Smooth muscle cell (in vitro differentiated cells): ENCODE measurements around the gene MMP14. TPM values are rescaled to one million over a fixed set of nuclear protein-coding genes. Genes with fewer than 3 reads are reported as not detected.

Experiments
- DNase-seq: peaks from one replicate; lab custom pipeline; 2025; ENCODE audit not compliant: unreplicated experiment; lab: John Stamatoyannopoulos, UW
- H2AFZ ChIP-seq: fragments of 200-600 bp; sonication (generic); 2 replicates; pipeline ENCODE4 v1.6.0; 2016; ENCODE audit warnings: antibody characterized with exemption, low read depth, mild to moderate bottlenecking
- H3F3A ChIP-seq: fragments of 200-600 bp; sonication (generic); 2 replicates; pipeline ENCODE4 v1.6.0; 2017; ENCODE audit warnings: antibody characterized with exemption, low read depth
- H3K27ac ChIP-seq: fragments of 200-600 bp; sonication (generic); 2 replicates; pipeline ENCODE4 v1.5.1; 2016; ENCODE audit warnings: low read depth, mild to moderate bottlenecking
- H3K27me3 ChIP-seq: fragments of 200-600 bp; sonication (generic); 2 replicates; pipeline ENCODE4 v1.6.1; 2016; ENCODE audit warnings: low read depth, mild to moderate bottlenecking
- H3K36me3 ChIP-seq: fragments of 200-600 bp; sonication (generic); 2 replicates; pipeline ENCODE4 v1.5.1; 2016; ENCODE audit warnings: low read depth
- H3K4me1 ChIP-seq: fragments of 200-600 bp; sonication (generic); 2 replicates; pipeline ENCODE4 v1.5.1; 2016; ENCODE audit warnings: low read depth
- H3K4me2 ChIP-seq: fragments of 200-600 bp; sonication (generic); 2 replicates; pipeline ENCODE4 v1.6.0; 2016; ENCODE audit warnings: mild to moderate bottlenecking
- H3K4me3 ChIP-seq: fragments of 200-600 bp; sonication (generic); 2 replicates; pipeline ENCODE4 v1.5.1; 2016; ENCODE audit warnings: mild to moderate bottlenecking
- H3K79me2 ChIP-seq: fragments of 200-600 bp; sonication (generic); 2 replicates; pipeline ENCODE4 v1.6.0; 2016; ENCODE audit warnings: low read depth, mild to moderate bottlenecking
- H3K9ac ChIP-seq: fragments of 200-600 bp; sonication (generic); 2 replicates; pipeline ENCODE4 v1.6.0; 2016; ENCODE audit warnings: low read depth
- H3K9me3 ChIP-seq: fragments of 200-600 bp; sonication (generic); replicated peaks from 2 replicates; pipeline ENCODE4 v1.5.1; 2016; ENCODE audit warnings: low read depth
- H4K20me1 ChIP-seq: fragments of 200-600 bp; sonication (generic); 2 replicates; pipeline ENCODE4 v1.6.0; 2016; ENCODE audit warnings: low read depth
- WGBS: methylation state at CpG from one replicate; pipeline ENCODE4 v1.1.7; 2016; ENCODE audit warnings: low lambda C conversion rate; 5-methylcytosine and 5-hydroxymethylcytosine counted together
- polyA plus RNA-seq: library from polyadenylated mRNA; unstranded; fragments of >200 nt; fragmentation: Nextera tagmentation; extraction: Ambion mirVana; gene quantifications from 2 replicates; pipeline ENCODE4 v1.2.1, GENCODE V29; 2016
- total RNA-seq: library from RNA; depleted of rRNA; stranded (reverse); fragments of >200 nt; gene quantifications from 2 replicates; pipeline ENCODE4 v1.2.3, GENCODE V29; 2014
- TF ChIP-seq, protein P1 (sequence below): fragments of 200-600 bp; sonication (generic); IDR thresholded peaks from 2 replicates; pipeline ENCODE4 v1.5.1; 2017; ENCODE audit warnings: borderline replicate concordance, mild to moderate bottlenecking, antibody characterized with exemption; ENCODE audit not compliant: insufficient read depth, poor library complexity, severe bottlenecking

MMP14 gene
- total and polyA plus RNA-seq, 2 experiments from 2014 or later = 58.1 to 444 TPM

DNA sequence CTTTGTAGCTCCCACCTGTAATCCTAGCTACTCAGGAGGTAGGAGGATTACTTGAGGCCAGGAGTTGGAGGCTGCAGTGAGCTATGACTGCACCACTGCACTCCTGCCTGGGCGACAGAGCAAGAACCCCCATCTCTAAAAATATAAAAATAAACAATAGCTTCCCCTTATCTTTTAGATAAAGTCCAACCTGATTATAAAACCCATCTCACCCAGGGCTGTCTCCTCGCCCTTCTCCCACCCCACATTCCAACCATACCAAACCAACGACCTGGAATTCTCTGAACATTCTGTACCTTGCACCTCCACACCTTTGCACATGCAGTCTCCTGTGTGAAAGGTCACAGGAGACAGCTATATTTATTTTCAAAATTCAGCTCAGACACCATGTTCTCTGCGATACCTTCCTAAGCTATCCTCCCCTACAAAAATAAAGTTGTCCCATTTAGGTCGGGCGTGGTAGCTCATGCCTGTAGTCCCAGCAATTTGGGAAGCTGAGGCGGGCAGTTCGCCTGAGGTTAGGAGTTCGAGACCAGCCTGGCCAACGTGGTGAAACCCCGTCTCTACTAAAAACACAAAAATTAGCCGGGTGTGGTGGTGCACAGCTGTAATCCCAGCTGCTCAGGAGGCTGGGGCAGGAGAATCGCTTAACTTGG is 28.8 kb upstream of the MMP14 start:
- Histone ChIP-seq H3K79me2 (no peaks in the 10 kb centered on the region), H4K20me1 (no peaks in the 10 kb centered on the region), H3K9me3 (no peaks in the 10 kb centered on the region), H3K27me3 (no peaks in the 10 kb centered on the region), H3K9ac (no peak overlapping the region), H3K4me2 (no peak overlapping the region), H3K4me3 (no peak overlapping the region), H2AFZ (no peak overlapping the region), H3F3A (no peaks in the 10 kb centered on the region), H3K36me3 (no peaks in the 10 kb centered on the region), H3K4me1 (no peaks in the 10 kb centered on the region), H3K27ac (no peak overlapping the region)
- no peak for DNase-seq
- TF ChIP-seq, protein P1, sequence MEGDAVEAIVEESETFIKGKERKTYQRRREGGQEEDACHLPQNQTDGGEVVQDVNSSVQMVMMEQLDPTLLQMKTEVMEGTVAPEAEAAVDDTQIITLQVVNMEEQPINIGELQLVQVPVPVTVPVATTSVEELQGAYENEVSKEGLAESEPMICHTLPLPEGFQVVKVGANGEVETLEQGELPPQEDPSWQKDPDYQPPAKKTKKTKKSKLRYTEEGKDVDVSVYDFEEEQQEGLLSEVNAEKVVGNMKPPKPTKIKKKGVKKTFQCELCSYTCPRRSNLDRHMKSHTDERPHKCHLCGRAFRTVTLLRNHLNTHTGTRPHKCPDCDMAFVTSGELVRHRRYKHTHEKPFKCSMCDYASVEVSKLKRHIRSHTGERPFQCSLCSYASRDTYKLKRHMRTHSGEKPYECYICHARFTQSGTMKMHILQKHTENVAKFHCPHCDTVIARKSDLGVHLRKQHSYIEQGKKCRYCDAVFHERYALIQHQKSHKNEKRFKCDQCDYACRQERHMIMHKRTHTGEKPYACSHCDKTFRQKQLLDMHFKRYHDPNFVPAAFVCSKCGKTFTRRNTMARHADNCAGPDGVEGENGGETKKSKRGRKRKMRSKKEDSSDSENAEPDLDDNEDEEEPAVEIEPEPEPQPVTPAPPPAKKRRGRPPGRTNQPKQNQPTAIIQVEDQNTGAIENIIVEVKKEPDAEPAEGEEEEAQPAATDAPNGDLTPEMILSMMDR = no peak
- 78% methylated on average over 13 of the region's 13 CpGs for WGBS

DNA sequence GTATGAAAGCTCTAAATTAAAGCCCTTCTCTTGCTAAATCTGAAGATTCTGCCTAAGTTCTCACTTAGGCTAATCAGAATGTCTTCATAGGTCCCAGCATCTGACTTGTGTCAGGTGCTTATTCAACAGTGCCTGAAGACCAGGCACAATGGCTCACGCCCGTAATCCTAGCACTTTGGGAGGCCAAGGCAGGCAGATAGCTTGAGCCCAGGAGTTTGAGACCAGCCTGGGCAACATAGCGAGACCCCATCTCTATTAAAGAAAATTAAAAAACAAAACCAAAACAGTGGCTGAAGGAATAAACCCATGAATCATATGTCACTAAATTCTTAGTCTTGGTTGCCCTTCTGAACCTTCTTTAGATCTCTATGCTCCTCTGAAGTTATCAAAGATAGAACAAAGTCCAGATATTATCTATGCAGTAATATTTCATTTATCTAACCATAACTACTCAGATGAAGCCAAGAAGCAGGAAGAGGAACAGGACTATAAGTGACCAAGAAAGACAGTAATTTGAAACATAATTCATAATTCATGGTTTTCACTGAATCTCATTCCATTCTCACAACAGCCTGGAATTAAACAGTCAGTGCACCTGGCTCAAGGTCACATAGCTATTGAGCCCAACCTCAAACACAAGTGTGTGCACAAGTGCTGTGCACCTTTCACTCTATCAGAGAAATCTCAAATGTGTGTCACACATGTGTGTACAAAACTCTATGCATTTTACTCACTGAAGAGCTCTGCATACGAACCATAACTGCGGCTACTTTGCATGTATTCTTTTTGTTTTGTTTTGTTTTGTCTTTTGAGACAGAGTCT is 27.8 kb upstream of the MMP14 start:
- H2AFZ ChIP-seq = no peak overlapping the region
- no peaks in the 10 kb centered on the region for H3K27me3 ChIP-seq
- no peak overlapping the region for H3K4me3 ChIP-seq
- H3K4me2 ChIP-seq = no peak overlapping the region
- no peak overlapping the region for H3K27ac ChIP-seq
- no peak overlapping the region for H3K9ac ChIP-seq
- no peaks in the 10 kb centered on the region for H3K4me1 ChIP-seq
- no peaks in the 10 kb centered on the region for H3K9me3 ChIP-seq
- WGBS = 86% methylated on average over 5 of the region's 5 CpGs
- H3K79me2 ChIP-seq = no peaks in the 10 kb centered on the region
- TF ChIP-seq, protein P1 = no peak
- H3K36me3 ChIP-seq = no peaks in the 10 kb centered on the region
- H3F3A ChIP-seq = no peaks in the 10 kb centered on the region
- DNase-seq = no peak
- H4K20me1 ChIP-seq = no peaks in the 10 kb centered on the region

DNA sequence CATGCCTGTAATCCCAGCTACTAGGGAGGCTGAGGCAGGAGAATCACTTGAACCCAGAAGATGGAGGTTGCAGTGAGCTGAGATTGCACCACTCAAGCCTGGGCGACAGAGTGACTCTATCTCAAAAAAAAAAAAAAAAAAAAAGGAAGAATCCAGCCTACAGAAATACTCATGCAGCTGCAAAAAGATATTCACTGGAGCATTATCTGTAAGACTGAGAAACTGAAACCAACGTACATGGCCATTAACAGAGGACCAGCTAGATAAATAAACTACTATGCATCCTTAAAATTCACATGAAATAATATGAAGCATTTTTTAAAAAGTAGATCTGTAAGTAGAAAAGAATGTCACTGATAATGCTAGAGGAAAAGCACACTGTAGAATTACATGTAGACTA is 24.7 kb upstream of the MMP14 start:
- WGBS = 57% methylated on average over 2 of the region's 2 CpGs

More for the DNA sequence above, 24.7 kb upstream of the MMP14 start:
- Histone ChIP-seq H3K27me3 (no peaks in the 10 kb centered on the region), H3K4me3 (no peak overlapping the region), H3F3A (no peaks in the 10 kb centered on the region), H3K9ac (no peak overlapping the region), H3K9me3 (no peaks in the 10 kb centered on the region), H3K27ac (no peak overlapping the region), H2AFZ (no peak overlapping the region), H3K4me1 (peaks cover 13% of the 10 kb centered on the region), H4K20me1 (no peaks in the 10 kb centered on the region), H3K79me2 (no peaks in the 10 kb centered on the region), H3K4me2 (no peak overlapping the region), H3K36me3 (no peaks in the 10 kb centered on the region)
- TF ChIP-seq, protein P1 = no peak
- no peak for DNase-seq
